NCI-H2107 (cell line): ENCODE measurements around the gene FAM136A.
A peak's percentile ranks its signal among the peaks of the same experiment; 100 is the strongest.
"Not testable (repeated sequence)": the region's sequence is repeated elsewhere in the genome, so short reads cannot be mapped to it uniquely, and the experiment has no call there.

Experiments used
- DNase-seq: peaks from one replicate; lab custom pipeline; 2025; lab: John Stamatoyannopoulos, UW

The FAM136A gene

DNA sequence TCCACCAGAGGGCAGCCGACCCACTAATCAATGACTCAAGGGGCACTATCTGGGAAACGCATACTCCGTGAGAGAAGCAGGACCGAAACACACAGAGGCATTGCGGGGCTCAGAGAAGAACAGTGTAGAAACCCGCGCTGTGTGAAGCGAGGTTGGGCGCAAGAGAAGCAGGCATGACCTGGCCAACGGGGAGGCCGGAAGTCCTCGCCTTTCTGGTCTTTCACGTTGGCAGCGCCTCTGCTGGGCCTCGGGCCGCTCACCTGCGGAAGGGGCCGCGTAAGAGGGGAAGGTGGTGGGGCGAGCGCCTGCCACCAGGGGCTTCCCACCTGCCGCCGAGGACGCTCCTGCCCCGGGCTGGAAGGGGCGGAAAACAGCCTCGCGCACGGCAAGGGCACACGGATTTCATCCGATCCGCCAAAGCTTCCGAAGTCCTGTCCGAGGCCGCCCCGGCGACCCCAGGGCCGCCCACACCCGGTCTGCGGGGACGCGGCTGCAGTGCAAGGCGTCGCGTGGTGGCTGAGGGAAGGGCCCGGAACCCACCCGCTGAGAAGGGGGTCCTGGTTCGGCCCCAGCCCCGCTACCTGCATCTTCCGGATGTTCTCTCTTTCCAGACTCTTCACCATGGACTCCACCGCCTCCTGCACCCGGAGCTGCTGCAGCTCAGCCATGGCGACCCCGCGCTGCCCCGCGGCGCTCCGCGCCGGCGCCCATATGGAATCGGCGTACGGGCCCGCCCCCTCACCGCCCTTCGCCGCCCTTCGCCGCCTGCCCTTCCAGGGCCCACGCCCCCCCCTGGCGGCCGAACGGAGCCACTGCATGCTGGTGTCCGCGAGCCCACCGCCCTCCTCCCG lies at the start of gene FAM136A:
FAM136A (minus strand) TSS at position 724 of the 851 bp plus-strand sequence; CDS start at position 668, 56 bp downstream.
- peak; percentile 80 for DNase-seq

GRCh38 chr2:70349921-70350685 lies 48.2 kb upstream of the FAM136A start:
- DNase-seq = no peak

- DNase-seq = no peak
Measured at GRCh38 chr2:70347831-70348230, 46.0 kb upstream of the FAM136A start.

DNA sequence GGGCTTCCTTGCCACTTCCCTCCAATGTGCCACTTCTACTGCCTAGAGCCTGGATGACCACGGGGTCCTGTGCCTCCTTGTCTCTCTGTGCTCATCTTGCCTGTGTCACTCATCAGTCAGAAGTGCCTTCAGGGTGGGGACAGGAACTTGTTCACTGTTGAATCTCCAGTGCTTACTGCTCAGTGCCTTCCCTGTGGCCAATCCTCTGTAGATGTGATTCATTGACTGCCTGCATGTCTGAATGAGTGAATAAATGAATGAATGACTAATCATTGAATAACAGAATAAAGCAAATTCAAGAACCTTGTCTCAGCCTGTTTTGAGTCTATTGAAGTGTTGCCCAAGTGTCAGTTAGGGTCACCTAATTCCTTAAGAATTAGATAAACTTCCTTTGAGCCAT lies 42.3 kb upstream of the FAM136A start:
- no peak for DNase-seq

DNA sequence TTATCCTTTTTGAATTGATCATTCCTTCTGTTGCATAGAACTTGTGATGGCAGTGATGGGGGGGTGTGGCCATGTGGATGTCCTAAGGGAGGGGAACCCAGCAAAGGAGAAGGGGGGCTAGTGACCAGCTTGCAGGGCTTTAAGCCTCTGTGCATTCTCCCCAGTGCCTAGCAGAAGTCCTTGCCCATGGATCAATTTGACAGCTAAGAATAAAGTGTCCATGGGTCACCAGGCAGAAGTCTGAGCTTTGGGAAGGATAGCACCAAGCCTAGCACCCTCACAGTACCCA lies 39.6 kb upstream of the FAM136A start:
- no peak for DNase-seq

DNA sequence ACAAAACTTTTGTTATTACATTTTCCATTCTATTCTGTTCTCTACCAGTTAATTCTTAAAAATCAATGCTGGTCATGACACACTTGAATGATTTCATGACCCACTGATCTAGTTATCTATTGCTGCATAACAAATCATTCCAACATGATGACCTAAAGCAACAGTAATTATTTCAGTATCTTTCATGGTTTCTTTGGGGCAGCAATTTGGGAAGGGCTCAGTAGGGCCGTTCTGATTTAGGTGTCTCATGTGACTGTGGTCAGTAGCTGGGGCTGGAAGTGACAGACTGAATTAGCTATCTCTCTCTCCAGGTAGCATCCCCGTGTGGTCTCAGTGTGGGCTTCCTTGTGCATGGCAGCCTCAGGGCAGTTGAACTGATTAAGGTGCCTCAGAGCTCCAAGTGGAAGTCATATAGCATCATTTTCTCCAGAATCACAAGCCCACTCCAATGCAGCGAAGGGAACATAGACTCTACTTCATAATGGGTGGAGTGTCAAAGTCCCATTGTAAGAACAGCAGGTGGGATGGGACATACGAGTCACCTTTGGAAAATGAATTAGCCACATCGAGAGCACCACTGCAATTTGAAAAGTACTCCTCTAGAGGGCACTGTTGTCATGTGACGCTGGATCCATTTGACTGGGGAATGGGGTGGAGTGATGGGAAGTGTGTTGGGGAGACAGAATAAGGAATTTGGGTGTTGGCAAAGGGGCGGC lies 39.1 kb upstream of the FAM136A start:
- peak; percentile 41 for DNase-seq

GRCh38 chr2:70340075-70340474 lies 38.2 kb upstream of the FAM136A start:
- DNase-seq = no peak

GRCh38 chr2:70336552-70336951 lies 34.7 kb upstream of the FAM136A start:
- DNase-seq = no peak

DNA sequence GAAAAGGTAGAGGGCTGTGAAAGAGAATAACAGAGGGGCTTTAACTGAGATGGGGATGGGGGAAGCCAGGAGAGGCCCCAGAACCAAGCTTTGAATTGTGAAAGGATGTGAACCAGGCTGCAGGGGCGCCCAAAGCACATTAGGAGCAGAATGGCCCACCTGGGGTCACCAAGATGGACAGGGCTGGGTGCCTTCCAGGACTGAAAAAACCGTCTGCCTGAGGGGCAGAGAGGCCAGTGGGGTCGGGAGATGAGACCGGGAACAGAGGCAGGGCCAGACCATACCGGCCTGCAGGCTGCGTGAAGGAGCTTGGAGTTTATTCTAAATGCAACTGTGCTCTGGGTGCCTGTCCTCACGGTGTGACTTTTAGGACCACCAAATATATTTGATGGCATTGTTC lies 29.1 kb upstream of the FAM136A start:
- DNase-seq = no peak

- no peak for DNase-seq
Measured at GRCh38 chr2:70330476-70330875, 28.6 kb upstream of the FAM136A start.

DNA sequence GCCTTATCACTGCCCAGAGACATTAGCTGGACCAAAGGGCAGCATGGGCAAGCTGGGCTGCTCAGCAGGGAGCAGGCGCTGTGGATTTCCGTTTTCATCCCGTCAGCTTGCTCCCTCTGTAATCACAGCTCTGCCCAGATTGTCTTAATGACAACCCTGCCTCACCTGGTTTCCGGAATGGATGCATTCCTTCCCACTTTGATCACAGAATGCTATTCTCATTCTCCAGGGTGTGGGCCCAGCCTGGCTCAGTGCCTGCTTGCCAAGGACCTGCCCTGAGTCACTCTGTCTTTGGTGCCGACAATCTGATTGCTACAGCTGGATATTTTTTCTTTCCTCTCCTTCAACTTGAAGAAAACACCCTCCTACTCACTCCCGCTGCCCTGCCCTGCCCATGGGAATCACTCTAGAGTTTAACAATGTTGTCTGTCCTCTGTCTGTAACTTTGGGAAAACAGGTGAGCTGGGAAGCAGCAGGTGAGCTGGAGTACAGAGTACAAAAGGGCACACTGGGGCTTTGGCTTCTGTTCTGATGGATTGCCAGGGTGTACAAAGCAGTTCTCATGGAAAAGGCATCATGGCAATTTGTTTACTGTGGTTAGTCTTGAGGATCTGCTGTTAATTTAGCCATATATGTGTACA lies 27.2 kb upstream of the FAM136A start:
- DNase-seq = no peak

- no peak for DNase-seq
Measured at GRCh38 chr2:70325875-70326274, 24.0 kb upstream of the FAM136A start.

GRCh38 chr2:70322518-70322917 lies 20.7 kb upstream of the FAM136A start:
- DNase-seq = no peak

DNA sequence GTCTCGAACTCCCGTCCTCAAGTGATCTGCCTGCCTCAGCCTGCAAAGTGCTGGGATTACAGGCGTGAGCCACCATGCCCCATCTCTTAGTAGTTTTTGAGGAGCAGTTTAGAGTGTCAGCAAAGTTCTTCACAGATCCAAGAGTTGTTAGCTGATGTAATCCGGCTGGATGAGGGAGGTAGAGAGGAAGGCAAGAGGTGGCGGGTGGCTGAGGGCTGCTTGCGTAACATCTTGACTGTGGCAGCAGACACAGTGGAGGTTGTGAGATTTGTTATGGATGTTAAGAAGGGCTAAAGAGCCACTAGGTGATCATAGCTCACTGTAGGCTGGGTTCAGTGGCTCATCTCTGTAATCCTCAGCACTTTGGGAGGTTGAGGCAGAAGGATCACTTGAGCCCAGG lies 19.5 kb upstream of the FAM136A start:
- DNase-seq = no peak

- DNase-seq = no peak
Measured at GRCh38 chr2:70314640-70315039, 12.8 kb upstream of the FAM136A start.

DNA sequence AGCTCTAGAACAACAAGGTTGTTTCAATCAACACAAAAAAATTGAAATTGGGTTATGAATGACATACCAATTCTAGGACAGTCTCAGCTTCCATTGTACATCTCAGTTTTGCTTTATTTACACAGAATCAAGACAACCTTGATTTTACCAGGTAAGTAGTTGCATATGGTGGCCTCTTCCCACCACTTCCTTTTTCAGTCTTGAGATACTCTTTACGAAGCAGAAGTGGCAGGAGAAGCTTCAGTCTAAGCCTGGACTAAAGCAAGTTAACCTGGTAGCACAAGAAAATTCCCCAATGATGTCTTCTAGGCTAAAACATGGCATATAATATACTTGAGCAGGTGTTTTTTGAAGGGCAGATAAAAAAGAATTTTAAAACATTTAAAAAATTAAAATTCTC lies 10.7 kb upstream of the FAM136A start:
- DNase-seq = no peak

DNA sequence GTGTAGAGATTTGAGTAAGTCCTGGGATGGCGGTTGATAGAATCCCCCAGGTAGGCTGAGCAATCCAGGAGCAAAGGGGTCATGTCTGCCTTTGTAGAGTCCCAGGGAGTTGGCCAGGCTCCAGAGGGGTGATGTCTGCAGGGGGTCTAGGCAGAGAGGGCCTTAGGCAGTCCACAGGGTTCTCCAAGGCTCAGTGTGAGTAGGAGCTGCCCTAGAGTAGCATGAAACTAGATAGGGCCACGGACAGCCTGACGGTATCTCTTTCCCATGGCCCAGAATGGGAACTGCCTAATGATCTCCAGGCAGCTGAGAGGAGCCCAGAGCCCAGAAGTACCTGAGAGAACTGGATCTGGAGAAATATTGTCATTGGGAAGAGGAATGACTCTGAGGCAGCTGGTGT lies 9.0 kb upstream of the FAM136A start:
- DNase-seq = no peak

GRCh38 chr2:70305531-70305930 lies 3.7 kb upstream of the FAM136A start:
- DNase-seq = no peak

- DNase-seq = peak; percentile 64
Measured at GRCh38 chr2:70304498-70304897, 2.6 kb upstream of the FAM136A start.

- DNase-seq = no peak
Measured at GRCh38 chr2:70303186-70303585, 1.3 kb upstream of the FAM136A start.

- not testable (repeated sequence) for DNase-seq
Measured at GRCh38 chr2:70302195-70302546, 304 bp upstream of the FAM136A start.

DNA sequence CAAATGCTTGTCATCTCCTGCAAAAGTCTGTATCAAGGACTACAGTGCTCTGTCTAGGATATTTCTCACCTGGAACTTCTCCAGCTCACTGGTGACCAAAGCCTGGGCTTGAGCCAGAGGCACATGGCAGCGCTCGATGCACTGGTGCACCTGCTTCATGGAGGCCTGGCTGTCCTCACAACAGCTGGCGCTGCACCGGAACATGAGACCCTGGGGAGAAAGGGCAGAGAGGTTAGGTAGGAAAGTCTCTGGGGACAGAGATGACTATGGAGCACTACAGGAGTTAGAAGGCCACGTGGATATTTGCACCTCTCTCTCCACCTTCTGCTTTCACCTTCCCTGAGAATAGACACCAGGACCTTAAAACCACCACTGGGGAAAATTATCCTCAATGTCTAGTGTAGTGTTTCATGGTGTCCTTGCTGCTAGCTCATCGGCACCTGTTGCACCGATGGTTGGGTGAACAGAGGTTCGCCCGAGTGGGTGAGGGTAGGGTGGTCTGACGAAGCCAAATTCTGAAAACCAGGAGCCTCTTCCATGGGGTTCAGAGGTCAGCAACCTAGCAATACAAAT lies 1.0 kb downstream of the FAM136A start:
- no peak for DNase-seq
